Activated CD8-positive, alpha-beta memory T cell treated with anti-CD3 and anti-CD28 coated beads for 48 hours (primary cell): Measurements from ENCODE around the gene ADD3.

Experiments used
- DNase-seq, 3 experiments: peaks; one replicate each; pipeline ENCODE4 v3.0.0-alpha.2; 2020; ENCODE audit warnings: low read depth in 2 of 3, low spot score in 2 of 3

The ADD3 gene

GRCh38 chr10:110065269-110065668 is 57.5 kb downstream of the ADD3 start:
- no peak for DNase-seq

GRCh38 chr10:110067960-110068770 is 60.4 kb downstream of the ADD3 start:
- DNase-seq = no peak

GRCh38 chr10:110068780-110069179 is 61.0 kb downstream of the ADD3 start:
- DNase-seq = no peak

GRCh38 chr10:110069502-110069982 is 61.8 kb downstream of the ADD3 start:
- no peak for DNase-seq

- DNase-seq = no peak
Observed at GRCh38 chr10:110073896-110074295, 66.1 kb downstream of the ADD3 start.

- no peak for DNase-seq
Observed at GRCh38 chr10:110074298-110074697, 66.5 kb downstream of the ADD3 start.

- DNase-seq = no peak
Observed at GRCh38 chr10:110074758-110075671, 67.2 kb downstream of the ADD3 start.

GRCh38 chr10:110075686-110076085 is 67.9 kb downstream of the ADD3 start:
- no peak for DNase-seq

GRCh38 chr10:110076559-110077318 is 69.0 kb downstream of the ADD3 start:
- no peak for DNase-seq

GRCh38 chr10:110077436-110078130 is 69.8 kb downstream of the ADD3 start:
- no peak for DNase-seq

GRCh38 chr10:110078317-110078716 is 70.5 kb downstream of the ADD3 start:
- no peak for DNase-seq

- no peak for DNase-seq
Observed at GRCh38 chr10:110081911-110082310, 74.1 kb downstream of the ADD3 start.

- DNase-seq = no peak
Observed at GRCh38 chr10:110083884-110084283, 76.1 kb downstream of the ADD3 start.

- no peak for DNase-seq
Observed at GRCh38 chr10:110087682-110088081, 79.9 kb downstream of the ADD3 start.

GRCh38 chr10:110088367-110089104 is 80.8 kb downstream of the ADD3 start:
- no peak for DNase-seq

GRCh38 chr10:110091830-110092229 is 84.0 kb downstream of the ADD3 start:
- DNase-seq = no peak

GRCh38 chr10:110093722-110094121 is 85.9 kb downstream of the ADD3 start:
- no peak for DNase-seq

- DNase-seq = no peak
Observed at GRCh38 chr10:110094786-110095185, 87.0 kb downstream of the ADD3 start.

GRCh38 chr10:110101464-110102144 is 93.8 kb downstream of the ADD3 start:
- no peak for DNase-seq
